GM21390 (cell line): Measurements from ENCODE around the gene ABHD17C.

Source experiments
- ATAC-seq: cut with Tn5 transposase; IDR thresholded peaks from one replicate; pipeline ENCODE4 v1.9.1; 2021; ENCODE audit not compliant: unreplicated experiment

Gene ABHD17C

DNA sequence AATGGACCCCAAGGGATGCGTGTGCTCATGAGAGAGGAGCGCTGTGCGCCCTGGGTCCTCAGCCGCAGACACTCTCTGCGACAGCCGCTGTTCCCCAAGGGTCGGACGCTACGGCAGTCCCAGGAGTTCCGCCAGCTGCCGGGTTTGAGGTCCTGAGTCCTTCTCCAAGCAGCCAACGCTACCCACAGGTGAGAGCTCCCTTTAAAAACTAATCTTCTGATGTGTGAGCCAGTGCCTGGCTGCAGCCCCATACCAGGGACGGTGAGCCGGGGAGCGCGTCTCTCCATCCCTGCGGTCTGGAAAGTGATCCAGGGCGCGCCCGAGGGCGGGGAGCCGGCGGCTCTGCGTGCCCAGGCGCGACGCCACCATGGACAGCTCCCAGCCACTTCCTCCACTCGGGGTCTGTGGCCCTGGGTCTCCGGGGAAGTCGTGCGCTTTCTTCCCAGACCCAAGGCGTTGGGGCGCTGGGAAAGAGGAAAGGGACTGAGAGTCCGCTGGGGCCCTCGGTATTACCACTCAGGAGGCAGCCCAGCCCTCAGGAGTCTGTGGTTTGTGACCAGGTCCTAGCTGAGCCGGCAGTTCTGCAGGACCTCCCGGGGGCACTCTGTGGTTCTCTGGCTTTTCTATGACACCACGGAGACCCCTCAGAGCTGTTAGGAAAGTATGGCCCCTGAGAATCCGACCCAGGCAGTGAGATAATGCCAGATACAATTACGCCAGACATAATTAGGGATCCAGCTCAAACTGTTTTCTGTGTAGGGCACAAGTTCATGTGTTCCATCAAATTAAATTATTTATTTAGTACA lies 85.5 kb downstream of the ABHD17C start:
- no peak for ATAC-seq

DNA sequence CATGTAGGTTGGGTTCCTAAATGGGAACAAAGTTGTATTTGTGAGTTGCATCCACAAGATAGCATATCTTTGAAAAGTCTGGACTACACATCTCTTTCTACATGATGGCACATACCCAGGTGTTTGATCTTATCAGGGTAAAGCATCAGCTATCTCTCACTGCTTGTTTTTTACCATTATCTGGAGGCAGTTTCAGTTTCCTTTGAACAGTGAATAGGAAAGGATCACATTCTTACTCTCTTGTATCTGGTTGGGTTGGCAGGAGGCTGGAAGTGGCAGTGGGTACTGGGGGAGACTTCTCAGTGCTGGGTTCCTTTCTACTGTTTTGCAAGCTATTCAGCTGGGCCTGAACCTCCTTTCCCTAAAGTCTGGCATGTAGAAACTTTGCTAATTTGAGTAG lies 88.2 kb downstream of the ABHD17C start:
- no peak for ATAC-seq

DNA sequence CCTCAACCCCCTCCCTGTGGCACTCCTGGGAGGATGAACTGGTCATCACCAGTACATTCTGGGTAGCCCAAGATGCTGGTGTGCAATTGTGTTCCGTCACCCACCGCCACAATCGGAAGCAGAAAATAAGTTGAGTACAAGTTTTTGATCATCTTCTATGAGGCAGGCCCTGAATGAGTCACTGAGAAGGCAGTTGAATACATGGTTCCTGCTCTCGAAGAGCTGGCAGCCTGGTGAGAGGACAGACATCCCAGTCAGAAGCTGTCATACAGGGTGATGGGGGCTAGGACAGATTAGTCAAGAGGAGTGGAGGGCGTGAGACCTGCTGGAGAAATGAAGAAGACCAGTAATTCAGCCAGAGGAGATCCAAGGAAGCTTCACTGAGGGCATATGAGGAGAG lies 90.2 kb downstream of the ABHD17C start:
- no peak for ATAC-seq

DNA sequence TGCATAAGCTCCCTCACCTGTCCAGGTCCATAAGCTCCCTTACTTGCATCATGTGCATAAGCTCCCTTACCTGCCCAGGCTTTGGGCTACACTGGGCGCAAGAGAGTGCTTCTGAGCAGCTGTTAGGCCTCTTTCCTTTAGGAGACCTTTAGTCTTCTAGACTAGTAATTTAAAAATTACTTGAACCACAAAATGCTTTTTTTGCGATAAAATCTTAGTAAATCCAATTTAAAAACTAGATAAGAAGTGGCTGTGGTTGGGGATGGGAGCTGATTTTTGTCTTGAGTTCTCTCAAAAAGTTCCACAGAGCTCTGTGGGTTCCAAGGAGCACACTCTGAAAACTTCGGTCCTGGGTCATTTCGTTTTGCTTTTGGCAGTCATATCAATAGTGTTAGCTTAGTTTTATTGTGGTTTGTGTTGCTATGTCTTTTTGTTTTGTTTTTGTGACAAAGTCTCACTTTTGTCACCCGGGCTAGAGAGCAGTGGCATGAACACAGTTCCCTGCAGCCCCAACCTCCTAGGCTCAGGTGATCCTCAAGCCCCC lies 90.8 kb downstream of the ABHD17C start:
- ATAC-seq, result no peak

DNA sequence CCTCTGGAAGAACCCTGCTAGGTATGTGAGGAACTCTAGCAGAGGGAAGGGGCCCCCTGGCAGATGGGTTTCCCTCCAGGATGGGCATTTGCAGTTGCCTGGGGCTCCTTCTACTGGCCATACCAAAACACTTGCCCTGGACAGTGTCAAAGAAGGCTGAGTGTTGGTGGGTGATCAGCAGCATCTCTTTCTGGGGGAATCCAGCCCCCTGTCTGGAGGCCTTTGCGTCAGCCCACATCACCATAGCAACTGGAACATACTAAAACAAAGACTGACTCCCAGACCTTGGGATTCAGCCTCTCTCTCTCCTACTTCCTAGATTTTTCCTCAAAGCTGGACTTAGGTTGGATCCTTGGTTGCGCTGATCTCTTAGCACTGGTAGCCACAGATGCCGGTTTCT lies 92.2 kb downstream of the ABHD17C start:
- no peak for ATAC-seq

DNA sequence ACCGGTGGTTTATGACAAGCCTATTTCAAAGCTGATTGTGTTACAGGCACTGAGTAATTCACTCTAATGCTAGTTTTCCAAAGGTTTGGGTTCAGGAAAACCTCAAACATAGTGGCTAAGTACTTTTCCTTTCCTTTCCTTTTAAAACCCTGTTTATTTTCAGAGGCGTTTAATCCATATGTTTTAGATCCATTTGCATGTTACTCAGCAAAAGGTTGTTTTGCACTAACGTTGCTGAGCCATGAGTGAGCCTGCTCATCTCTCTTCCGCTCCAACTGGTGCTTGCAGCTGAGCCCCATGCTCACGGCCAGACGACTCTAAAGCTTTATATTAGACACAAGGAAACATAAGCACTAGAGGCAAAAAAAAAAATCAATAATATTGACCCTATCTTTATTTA lies 93.4 kb downstream of the ABHD17C start:
- ATAC-seq, result no peak

DNA sequence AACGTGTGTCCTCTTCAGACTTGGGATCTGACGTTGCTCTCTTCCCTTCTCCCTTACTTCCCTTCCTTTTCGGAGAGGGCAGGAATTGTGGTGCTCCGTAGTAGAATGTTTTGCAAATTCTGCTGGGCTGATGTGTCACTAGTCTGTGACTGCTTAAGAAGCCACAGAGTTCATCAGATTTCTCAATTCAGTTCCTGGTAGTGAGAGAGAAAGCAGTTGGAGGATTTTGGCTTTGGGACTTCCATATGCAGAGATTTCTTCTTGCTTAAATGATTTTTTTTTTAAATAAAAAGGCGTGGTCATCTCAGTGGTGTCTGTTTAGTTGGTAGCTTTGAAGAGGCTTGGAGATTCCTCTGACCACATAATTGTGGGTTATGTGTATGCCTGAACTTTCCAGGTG lies 94.2 kb downstream of the ABHD17C start:
- no peak for ATAC-seq

DNA sequence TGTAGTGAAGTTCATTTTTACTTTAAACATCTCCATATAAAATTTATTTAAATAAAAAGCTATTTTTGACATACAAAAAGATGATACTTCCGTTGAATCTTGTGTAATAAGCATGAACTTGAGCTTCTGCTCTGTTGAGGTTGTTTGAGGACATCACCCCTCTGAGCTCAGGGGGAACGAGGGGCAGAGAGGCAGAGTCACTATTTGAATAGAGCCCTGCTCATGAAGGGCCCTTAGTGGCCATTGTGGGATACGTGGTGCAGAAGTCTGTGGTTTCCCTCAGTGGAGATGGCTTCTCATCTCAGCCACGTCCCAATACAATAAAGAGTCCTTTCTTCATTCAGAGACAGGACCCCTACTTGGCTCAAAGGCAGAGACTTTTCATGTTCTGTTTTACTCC lies 94.7 kb downstream of the ABHD17C start:
- ATAC-seq, result no peak

DNA sequence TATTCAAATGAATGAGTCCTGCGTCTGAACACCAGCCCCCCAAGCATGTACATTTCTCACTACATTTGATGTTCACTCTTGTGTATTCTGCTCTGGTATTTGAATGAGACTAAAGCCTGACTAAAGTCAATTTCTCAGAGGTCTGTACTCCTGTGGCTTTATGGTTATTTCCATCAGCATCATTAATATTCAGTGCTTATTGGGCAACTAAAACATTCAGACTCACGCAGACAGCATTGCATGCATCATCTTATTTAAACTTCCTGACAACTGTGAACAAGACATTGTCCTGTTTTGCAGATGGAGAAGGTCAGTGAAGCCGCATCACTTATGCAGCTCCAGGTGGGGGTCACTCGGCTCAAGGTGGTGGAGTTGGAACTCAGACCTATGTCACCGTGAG lies 95.1 kb downstream of the ABHD17C start:
- no peak for ATAC-seq

DNA sequence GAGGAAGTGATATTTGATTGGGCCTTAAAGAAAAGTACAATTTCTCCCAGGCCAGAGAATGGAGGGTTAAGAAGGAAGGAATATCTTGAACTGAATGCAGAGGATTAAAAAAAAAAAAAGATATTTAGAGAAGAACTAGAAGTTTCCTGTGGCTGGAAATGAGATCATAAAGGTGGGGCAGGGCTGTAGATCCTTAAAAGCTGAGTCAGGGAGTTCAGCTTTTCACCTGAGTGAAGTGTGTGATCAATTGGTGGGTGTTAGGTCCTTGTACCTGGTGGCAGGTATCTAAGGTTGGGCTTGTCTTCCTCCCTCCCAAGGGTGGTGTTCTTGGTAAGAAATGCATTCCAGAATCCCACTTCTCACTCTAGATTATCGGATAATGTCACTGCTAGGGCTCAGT lies 95.9 kb downstream of the ABHD17C start:
- ATAC-seq, result no peak

DNA sequence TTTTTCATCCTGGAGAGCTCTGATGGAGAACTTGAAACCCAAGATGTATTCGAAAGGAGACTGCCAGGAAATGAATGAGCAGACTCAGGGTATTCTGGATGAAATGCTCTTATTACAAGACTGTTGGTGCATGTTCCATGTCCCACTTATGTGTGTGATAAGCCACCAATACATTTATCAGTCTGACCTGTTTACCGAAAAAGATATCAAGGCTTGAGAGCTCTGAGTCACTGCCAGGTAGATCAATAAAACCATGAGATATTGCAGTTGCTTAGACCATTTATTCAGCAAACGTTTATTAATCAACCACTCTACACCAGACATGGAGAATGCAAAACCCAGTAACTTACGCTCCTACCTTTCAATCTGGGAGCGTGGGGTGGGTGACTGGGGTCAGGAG lies 101.3 kb downstream of the ABHD17C start:
- no peak for ATAC-seq

DNA sequence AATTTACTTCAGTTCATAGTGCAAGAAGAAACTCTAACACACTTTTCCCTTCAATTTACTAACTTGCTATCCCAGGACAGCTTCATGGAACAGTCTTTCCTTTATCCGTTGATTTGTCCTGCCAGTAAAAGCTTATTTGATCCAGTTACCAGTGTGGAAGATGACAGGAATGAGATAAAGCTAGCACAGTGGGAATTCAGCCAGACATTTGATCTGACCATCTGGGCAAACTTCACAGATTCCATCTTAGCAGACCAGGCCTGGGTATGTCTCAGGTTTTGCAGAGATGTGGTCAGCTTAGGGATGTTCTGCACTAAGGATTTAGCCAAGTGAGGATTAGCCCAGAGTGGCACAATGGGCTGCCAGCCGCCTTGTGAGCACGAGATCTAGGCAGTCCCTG lies 103.8 kb downstream of the ABHD17C start:
- no peak for ATAC-seq

DNA sequence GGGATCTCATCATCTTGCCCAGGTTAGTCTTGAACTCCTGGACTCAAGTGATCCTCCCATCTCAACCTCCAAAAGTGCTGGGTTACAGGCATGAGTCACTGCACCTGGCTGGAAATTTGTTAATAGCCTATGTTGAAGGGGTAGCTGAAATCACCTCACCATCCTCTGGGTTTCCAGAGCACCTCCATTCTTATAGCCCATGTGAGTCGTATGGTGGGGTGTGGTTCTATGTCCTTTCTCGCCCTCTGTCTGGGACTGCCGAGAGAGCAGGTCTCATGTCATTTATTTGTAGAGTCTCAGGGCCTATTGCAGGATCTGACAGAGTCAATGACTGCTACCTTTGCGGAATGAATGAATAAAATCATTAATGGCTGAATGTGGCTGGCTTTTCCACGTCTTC lies 105.0 kb downstream of the ABHD17C start:
- ATAC-seq, result no peak

DNA sequence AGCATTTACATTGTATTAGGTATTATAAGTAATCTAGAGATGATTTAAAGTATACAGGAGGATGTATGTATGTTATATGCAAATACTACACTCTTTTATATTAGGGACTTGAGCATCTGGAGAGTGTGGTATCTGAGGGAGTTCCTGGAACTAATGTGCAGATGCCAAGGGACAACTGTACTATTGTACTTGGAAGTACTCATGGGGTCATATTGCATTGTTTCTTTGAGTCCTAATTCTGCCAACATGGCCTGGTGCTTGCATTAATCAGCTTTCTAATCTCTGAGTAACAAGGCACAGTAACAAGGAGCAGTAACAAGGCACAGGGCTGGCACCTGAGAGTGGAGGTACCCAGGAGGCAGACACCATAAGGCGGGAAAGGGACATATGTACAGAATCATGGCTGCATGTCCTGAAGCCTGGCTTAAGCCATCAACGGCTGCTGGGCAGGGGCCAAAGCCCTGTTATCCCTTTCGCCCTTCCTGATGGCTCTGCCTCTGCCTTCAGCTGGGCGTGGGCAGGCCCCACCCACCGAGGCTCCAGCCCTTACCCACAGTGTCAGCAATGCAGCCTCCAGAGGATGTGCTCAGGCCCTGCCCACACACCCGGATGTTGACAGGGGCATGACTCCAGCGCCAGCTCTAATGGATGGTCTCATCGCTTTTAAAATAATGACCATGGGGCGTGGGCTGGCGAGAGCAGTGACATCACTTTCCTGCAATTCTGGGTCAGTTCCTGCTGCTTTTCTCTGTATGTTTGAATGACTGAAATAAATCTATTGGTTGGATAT lies 107.0 kb downstream of the ABHD17C start:
- no peak for ATAC-seq

DNA sequence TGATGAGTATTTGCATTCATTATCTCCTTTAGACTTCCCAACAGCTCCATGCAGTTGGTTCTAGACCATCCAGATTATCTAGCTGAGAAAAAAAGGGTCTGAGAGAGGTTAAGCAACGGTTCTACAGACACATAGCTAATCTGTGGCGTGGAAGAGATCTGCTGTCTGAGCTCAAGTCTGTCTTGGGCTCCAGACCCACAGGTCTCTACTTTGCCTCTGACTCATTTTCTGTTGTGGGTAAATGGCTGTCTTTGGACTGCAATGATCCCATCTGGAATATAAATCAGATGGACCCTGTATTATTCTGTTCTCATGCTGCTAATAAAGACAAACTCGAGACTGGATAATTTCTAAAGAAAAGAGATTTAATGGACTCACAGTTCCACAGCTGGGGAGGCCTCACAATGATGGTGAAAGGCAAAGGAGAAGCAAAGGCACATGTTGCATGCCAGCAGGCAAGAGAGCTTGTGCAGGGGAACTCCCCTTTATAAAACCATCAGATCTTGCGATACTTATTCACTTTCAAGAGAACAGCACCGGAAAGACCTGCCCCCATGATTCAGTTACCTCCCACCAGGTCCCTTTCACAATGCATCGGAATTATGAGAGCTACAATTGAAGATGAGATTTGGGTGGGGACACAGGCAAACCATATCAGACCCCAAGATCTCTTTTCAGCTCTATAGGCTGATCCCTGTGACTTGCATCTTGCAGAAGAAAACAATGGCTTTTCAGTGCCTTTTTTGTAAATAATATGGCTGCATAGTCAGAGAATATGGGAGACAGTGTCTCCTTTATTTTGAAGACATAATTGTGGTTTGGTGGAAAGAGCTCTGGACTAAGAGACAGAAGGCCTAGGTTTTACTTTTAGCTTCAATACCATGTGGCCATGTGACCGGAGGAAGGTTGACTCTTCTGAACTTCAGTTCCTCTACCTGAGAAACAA lies 108.7 kb downstream of the ABHD17C start:
- no peak for ATAC-seq

DNA sequence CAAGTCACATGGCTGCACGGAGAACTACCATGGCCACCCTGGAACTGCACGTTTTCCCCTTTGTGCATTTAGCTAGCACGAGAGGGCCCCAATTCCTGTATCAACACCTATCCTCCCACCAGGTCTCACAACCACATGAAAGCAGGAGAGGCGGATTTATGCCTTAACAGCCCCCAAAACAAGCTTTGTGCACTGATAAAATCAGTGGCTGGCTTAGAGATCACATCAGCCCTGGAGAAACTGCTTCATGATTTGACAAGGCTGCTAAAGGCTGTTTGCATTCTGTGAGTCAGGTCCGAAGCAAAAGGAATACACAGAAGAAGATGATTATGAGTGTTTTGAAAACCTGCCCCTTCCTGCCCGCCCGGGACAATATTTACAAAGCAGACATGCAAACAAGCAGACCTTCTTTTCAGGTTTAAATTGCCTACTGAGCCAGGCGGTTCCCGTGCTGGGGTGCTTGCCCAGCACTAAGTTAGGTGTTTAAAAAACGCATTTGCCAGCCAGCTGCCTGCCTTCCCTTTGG lies 109.9 kb downstream of the ABHD17C start:
- no peak for ATAC-seq
